B cell (primary cell): ENCODE measurements around the gene UBFD1. TPM values are rescaled to one million over a fixed set of nuclear protein-coding genes. Genes with fewer than 3 reads are reported as not detected.

Experiments
- ATAC-seq: fragments of 200-7000 bp; cut with Tn5 transposase; one replicate; pipeline ENCODE4 v1.10.0; 2021; ENCODE audit warnings: low read depth, mild to moderate bottlenecking, moderate number of reproducible peaks, moderate library complexity
- CTCF ChIA-PET: fragments of 350-600 bp; sonication (Branson Sonifier 250); formaldehyde crosslinking; loops from one replicate; lab custom pipeline; 2021; ENCODE audit warnings: antibody characterized with exemption, inconsistent platforms; lab: Charles Lee
- POLR2A ChIA-PET: fragments of 350-600 bp; sonication (Branson Sonifier 250); formaldehyde crosslinking; loops from one replicate; lab custom pipeline; 2021; ENCODE audit warnings: antibody characterized with exemption; lab: Charles Lee
- DNase-seq: peaks from one replicate; pipeline ENCODE4 v3.0.0; 2013
- H2AFZ ChIP-seq: 2 replicates; pipeline ENCODE4 v1.6.1; 2012; ENCODE audit warnings: mild to moderate bottlenecking, low read depth, low read length; ENCODE audit not compliant: insufficient read depth, poor library complexity, severe bottlenecking
- H3K27ac ChIP-seq, 2 donors: 1 replicate in 1 of 2; 2 replicates in 1 of 2; pipeline ENCODE4 v1.5.1; 2012 to 2013; ENCODE audit warnings: low read length in 2 of 2, mild to moderate bottlenecking in 2 of 2, moderate library complexity in 1 of 2
- H3K27me3 ChIP-seq, 4 experiments: fragments of 200-600 bp in 1 of 4; sonication (generic) in 1 of 4; replicated peaks in 1 of 4; 1 replicate in 2 of 4; 2 replicates in 2 of 4; pipeline versions ENCODE4 v1.6.1 to v1.7.0; 2013 to 2016; ENCODE audit warnings: low read length in 3 of 4, mild to moderate bottlenecking in 2 of 4, mixed read lengths in 1 of 4, moderate library complexity in 1 of 4; ENCODE audit not compliant: insufficient read depth in 4 of 4, control insufficient read depth in 3 of 4; ENCODE audit errors: control extremely low read depth in 1 of 4
- H3K36me3 ChIP-seq, 2 experiments: replicated peaks in 1 of 2; 1 replicate in 1 of 2; 2 replicates in 1 of 2; pipeline versions ENCODE4 v1.6.1 to v1.7.1; 2013; ENCODE audit warnings: low read length in 1 of 2; ENCODE audit not compliant: insufficient read depth in 2 of 2, control insufficient read depth in 1 of 2; ENCODE audit errors: control extremely low read depth in 1 of 2, extremely low read depth in 1 of 2
- H3K4me1 ChIP-seq, 2 donors: fragments of 200-600 bp in 1 of 2; sonication (generic) in 1 of 2; 1 replicate in 1 of 2; 2 replicates in 1 of 2; pipeline versions ENCODE4 v1.5.1 to v1.6.1; 2013 to 2017; ENCODE audit warnings: low read length in 2 of 2; ENCODE audit not compliant: control insufficient read depth in 2 of 2, insufficient read depth in 2 of 2
- H3K4me2 ChIP-seq: replicated peaks from 2 replicates; pipeline ENCODE3; 2012; ENCODE audit warnings: mild to moderate bottlenecking, low read depth, low read length; ENCODE audit not compliant: poor library complexity, severe bottlenecking
- H3K4me3 ChIP-seq, 5 experiments: fragments of 200-600 bp in 1 of 5; sonication (generic) in 1 of 5; 1 replicate in 3 of 5; 2 replicates in 2 of 5; pipeline versions ENCODE4 v1.5.1 to v1.7.0; 2011 to 2016; ENCODE audit warnings: low read length in 4 of 5, mild to moderate bottlenecking in 4 of 5, low read depth in 2 of 5, control low read depth in 1 of 5, moderate library complexity in 1 of 5; ENCODE audit not compliant: insufficient read depth in 1 of 5; ENCODE audit errors: control extremely low read depth in 1 of 5, extremely low read depth in 1 of 5
- H3K79me2 ChIP-seq: fragments of 200-600 bp; sonication (generic); one replicate; pipeline ENCODE4 v1.6.0; 2016; ENCODE audit warnings: low read length; ENCODE audit not compliant: control insufficient read depth, insufficient read depth
- H3K9ac ChIP-seq: fragments of 200-600 bp; sonication (generic); 2 replicates; pipeline ENCODE4 v1.6.1; 2017; ENCODE audit warnings: mild to moderate bottlenecking, low read length, moderate library complexity
- H3K9me3 ChIP-seq, 3 donors: one replicate each; pipeline versions ENCODE4 v1.6.1 to v1.7.1; 2013; ENCODE audit warnings: low read length in 2 of 3; ENCODE audit not compliant: control insufficient read depth in 2 of 3, insufficient read depth in 1 of 3; ENCODE audit errors: control extremely low read depth in 1 of 3
- H4K20me1 ChIP-seq: 2 replicates; pipeline ENCODE4 v1.6.0; 2012; ENCODE audit warnings: mild to moderate bottlenecking, low read length; ENCODE audit not compliant: insufficient read depth, control insufficient read depth, poor library complexity, severe bottlenecking
- H3K27ac Mint-ChIP-seq: one replicate; pipeline ENCODE4 v1.8.0; 2021; ENCODE audit warnings: mixed read lengths
- H3K27me3 Mint-ChIP-seq: one replicate; pipeline ENCODE4 v1.8.0; 2021; ENCODE audit warnings: mixed read lengths
- H3K4me1 Mint-ChIP-seq: one replicate; pipeline ENCODE4 v1.8.0; 2021; ENCODE audit warnings: mixed read lengths
- H3K4me3 Mint-ChIP-seq: one replicate; pipeline ENCODE4 v1.8.0; 2021; ENCODE audit warnings: mixed read lengths
- H3K9me3 Mint-ChIP-seq: one replicate; pipeline ENCODE4 v1.8.0; 2022; ENCODE audit warnings: mixed read lengths; ENCODE audit not compliant: insufficient read depth
- EZH2 ChIP-seq: IDR thresholded peaks from 2 replicates; pipeline ENCODE4 v1.6.1; 2012; ENCODE audit warnings: borderline replicate concordance, low read depth, mild to moderate bottlenecking, moderate library complexity, low read length; ENCODE audit not compliant: insufficient read depth, poor library complexity, severe bottlenecking
- WGBS: methylation state at CpG from one replicate; pipeline ENCODE4 v1.1.5; 2013; ENCODE audit warnings: missing lambda C conversion rate; ENCODE audit not compliant: insufficient coverage; 5-methylcytosine and 5-hydroxymethylcytosine counted together
- intact Hi-C: fragments of 100-400 bp; cut with micrococcal nuclease; formaldehyde crosslinking; loops from one replicate; pipeline ENCODE4 v1.10.0; 2022
- polyA plus RNA-seq: library from polyadenylated mRNA; depleted of rRNA; stranded (reverse); fragments of >200 nt; gene quantifications from 2 replicates; pipeline ENCODE4 v1.2.3, GENCODE V29; 2012
- total RNA-seq, 2 donors: library from RNA; stranded (reverse); fragments of 120-200 nt in 1 of 2; gene quantifications; 1 replicate in 1 of 2; 2 replicates in 1 of 2; pipeline versions ENCODE4 v1.2.3 to v1.2.4, GENCODE V29; 2013 to 2022
- TF ChIP-seq, protein P1 (sequence below): fragments of 200-600 bp; IDR thresholded peaks from one replicate; pipeline ENCODE4 v1.8.0; 2022; ENCODE audit warnings: antibody characterized with exemption, mild to moderate bottlenecking

UBFD1 gene
- total and polyA plus RNA-seq, 2 donors (not counting 1 experiment from before 2014, with no cell fraction given): 12.8 to 49.2 TPM

DNA sequence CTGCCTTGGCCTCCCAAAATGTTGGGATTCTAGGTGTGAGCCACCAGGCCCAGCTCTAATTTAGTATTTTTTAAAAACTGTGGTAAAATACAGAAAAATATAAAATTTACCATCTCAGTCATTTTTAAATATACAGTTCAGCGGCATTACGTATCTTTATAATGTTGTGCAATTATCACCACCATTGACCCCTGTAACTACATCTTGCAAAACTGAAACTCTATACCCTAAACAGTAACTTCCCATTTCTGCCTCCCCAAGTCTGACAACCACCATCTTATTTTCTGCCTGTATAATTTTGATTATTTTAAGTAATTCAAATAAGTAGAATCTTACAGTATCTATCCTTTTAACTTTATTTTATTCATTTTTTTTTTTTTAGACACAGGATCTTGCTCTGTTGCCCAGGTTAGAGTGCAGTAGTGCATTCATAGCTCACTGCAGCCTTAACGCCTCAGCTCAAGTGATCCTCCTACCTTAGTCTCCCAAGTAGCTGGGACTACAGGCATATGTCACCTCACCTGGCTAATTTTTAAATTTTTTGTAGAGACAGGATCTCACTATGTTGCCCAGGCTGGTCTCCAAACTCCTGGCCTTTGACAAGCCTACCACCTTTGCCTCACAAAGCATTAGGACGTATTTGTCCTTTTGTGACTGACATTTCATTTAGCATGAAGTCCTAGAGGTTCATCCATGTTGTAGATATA, 36.3 kb upstream of the UBFD1 start:
- Histone ChIP-seq H3K9me3 (no peaks in the 10 kb centered on the region), H3K4me1 (peaks cover 52 to 58% of the 10 kb centered on the region in 2 donors), H3K27ac (peak overlapping the region; percentile 61 to 75), H3K9ac (no peak overlapping the region), H2AFZ (no peak overlapping the region), H3K27me3 (no peaks in the 10 kb centered on the region), H4K20me1 (no peaks in the 10 kb centered on the region), H3K4me3 (peak overlapping the region in 1 of 5 experiments; percentile 18), H3K79me2 (peaks cover 27% of the 10 kb centered on the region), H3K4me2 (peak overlapping the region; percentile 46), H3K36me3 (peaks cover 3 to 19% of the 10 kb centered on the region in 2 experiments)
- intact Hi-C loops: no loop called here
- WGBS: 100% methylated on average over 1 of the region's 4 CpGs
- peak; percentile 51 for DNase-seq
- ChIA-PET CTCF (interaction anchor here (1.0 to 3.1 kb wide), 7 partner anchors 12 to 87 kb away, joined by 3 to 22 read pairs (median 5); partner anchors contain the start of gene GGA2), POLR2A (interaction anchor here (0.6 to 1.5 kb wide), 6 partner anchors 11 to 339 kb away, joined by 3 to 12 read pairs (median 4); partner anchors contain the start of genes GGA2, SCNN1G and UBFD1)
- Mint-ChIP-seq H3K27me3 (no peaks in the 10 kb centered on the region), H3K4me1 (peaks cover 54% of the 10 kb centered on the region), H3K27ac (peak overlapping the region; percentile 56), H3K4me3 (peak overlapping the region; percentile 64), H3K9me3 (no peaks in the 10 kb centered on the region)
- no peak for ATAC-seq
- TF ChIP-seq, protein P1, sequence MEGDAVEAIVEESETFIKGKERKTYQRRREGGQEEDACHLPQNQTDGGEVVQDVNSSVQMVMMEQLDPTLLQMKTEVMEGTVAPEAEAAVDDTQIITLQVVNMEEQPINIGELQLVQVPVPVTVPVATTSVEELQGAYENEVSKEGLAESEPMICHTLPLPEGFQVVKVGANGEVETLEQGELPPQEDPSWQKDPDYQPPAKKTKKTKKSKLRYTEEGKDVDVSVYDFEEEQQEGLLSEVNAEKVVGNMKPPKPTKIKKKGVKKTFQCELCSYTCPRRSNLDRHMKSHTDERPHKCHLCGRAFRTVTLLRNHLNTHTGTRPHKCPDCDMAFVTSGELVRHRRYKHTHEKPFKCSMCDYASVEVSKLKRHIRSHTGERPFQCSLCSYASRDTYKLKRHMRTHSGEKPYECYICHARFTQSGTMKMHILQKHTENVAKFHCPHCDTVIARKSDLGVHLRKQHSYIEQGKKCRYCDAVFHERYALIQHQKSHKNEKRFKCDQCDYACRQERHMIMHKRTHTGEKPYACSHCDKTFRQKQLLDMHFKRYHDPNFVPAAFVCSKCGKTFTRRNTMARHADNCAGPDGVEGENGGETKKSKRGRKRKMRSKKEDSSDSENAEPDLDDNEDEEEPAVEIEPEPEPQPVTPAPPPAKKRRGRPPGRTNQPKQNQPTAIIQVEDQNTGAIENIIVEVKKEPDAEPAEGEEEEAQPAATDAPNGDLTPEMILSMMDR: no peak
- TF ChIP-seq EZH2: no peak

DNA sequence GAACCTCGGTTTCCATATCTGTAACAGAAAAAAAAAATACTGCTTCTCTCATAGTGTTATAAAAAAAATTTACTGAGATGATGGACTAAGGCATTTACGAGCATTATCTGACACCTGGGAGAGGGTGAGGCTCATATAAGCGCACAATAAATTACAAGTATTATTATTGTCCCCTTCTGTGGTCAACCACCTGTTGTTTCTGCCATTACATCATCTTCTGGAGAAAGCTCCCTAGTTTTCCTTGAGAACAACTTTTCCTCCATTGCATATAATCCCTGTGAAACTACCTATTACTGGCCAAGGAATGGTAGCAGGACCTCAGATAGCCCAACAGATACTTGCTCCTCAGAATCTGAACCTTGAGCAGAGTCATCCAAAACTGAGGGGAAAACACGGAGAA, 35.6 kb upstream of the UBFD1 start:
- TF ChIP-seq, protein P1: no peak
- TF ChIP-seq EZH2: no peak
- ChIA-PET CTCF (interaction anchor here (1.1 to 3.1 kb wide), 5 partner anchors 13 to 34 kb away, joined by 3 to 22 read pairs (median 5); partner anchors contain the start of gene GGA2), POLR2A (interaction anchor here (0.6 to 1.1 kb wide), 2 partner anchors 16 to 340 kb away, joined by 3 read pairs; partner anchors contain the start of gene SCNN1G)
- Histone ChIP-seq H3K4me2 (no peak overlapping the region), H3K36me3 (peaks cover 3 to 19% of the 10 kb centered on the region in 2 experiments), H3K27me3 (no peaks in the 10 kb centered on the region), H2AFZ (no peak overlapping the region), H3K4me1 (peaks cover 44 to 51% of the 10 kb centered on the region in 2 donors), H3K79me2 (peaks cover 27% of the 10 kb centered on the region), H4K20me1 (no peaks in the 10 kb centered on the region), H3K9me3 (no peaks in the 10 kb centered on the region), H3K27ac (peak overlapping the region; percentile 60 to 75), H3K9ac (no peak overlapping the region), H3K4me3 (no peak overlapping the region)
- intact Hi-C loops: no loop called here
- ATAC-seq (no peak), DNase-seq (no peak)
- peak overlapping the region; percentile 41 for H3K27ac Mint-ChIP-seq
- 90% methylated on average over 1 of the region's 4 CpGs for WGBS
- no peaks in the 10 kb centered on the region for H3K27me3 Mint-ChIP-seq
- H3K4me1 Mint-ChIP-seq: peaks cover 46% of the 10 kb centered on the region
- H3K4me3 Mint-ChIP-seq: no peak overlapping the region
- no peaks in the 10 kb centered on the region for H3K9me3 Mint-ChIP-seq
